ENCODE results near the gene RXFP2.
A peak's percentile ranks its signal among the peaks of the same experiment; 100 is the strongest.

Gene RXFP2

DNA sequence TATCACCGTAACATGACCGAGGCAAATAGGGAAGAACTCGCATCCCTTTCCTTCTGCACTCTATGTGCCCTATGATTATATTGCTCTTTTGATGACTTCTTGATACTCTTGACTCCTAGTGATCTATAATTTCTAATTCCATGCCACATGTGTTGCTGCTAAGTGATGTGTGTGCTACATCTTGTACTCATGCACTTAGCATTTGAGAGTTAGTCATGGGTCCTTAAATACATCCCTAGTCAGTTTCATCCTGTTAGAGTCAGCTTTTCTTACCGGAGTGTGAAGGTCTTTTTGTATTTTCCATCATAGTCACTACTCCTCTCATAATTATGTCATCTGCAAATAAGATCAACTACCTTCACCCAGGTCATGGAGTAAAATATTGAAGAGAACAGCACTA, 30.2 kb downstream of the RXFP2 start:
- DNase-seq, result no peak

DNA sequence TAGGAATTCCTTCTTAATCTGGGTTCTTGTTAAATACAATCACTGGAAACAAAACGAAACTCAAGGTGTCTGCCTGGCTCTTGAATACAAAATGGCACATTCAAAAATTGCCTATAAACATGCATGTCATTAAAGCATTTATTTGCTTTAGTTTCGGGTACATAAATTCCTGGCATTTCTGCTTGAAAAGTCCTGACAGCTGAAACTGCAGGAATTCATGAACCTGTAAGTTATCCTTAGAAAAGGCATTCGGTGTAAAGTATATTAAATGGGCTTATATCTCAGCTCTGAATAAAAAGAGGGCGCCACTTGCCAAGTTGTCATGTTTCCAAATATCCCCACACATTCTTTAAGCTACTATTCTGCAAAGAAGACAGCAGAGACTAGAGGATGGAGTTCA, 32.9 kb downstream of the RXFP2 start:
- DNase-seq, result no peak

DNA sequence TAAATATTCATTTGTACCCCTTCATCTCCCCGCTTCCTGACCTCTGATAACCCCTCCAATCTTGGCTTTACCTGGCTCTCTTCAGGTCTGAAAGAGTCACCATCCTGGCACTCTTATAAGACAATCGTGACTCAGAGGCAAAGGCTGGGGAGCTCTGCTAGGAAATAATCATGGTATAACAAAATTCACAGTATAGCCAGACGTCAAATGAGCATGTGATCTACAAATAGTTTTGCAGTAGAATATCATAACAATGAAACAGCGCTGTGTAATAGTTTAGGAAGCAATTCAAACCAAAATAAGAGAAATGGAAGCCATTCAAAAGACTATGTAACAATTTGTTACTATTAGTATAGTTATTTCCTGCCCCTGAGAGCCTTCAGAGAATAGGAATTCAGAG, 34.2 kb downstream of the RXFP2 start:
- no peak for DNase-seq

DNA sequence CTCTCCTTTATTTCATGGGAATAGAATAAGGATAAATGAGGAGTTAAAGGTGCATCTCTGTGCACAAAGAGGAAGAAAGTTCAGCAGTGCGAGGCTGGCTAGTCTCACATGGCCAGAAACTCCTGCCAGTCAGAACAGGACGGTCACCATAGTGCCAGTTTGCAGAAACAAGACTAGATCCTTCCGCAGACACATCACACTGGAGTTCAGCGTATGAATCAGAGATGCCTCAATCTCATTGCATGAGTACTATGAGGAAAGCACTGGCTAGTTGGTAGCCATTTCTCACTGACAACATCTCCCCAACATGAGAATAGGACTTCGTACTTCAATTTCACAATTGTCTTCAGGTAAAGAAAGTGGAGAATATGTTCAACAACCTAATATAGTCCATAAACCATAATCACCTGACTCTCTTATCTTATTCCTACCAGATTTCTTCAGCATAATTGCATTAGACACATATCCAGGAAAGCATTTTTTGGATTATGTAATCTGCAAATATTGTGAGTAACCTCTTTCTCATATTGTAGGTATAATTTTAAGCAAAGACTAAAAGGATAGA, 34.9 kb downstream of the RXFP2 start:
- no peak for DNase-seq

DNA sequence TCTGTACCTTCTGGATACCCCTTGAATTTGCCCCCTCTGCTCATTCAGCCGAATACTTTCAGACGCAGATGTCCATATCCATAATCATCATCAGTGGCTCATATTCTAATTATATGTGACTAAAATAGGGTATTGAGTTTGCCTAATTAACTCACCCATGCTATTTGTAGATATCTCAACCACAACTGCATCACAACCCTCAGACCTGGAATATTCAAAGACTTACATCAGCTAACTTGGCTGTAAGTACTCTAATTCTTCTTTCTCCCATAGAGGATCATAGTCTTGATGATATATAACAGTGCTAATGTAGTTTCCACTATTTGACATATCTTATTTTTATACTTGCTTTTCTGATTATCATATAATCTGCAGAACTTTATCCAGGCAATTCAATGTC, 35.8 kb downstream of the RXFP2 start:
- DNase-seq, result no peak

DNA sequence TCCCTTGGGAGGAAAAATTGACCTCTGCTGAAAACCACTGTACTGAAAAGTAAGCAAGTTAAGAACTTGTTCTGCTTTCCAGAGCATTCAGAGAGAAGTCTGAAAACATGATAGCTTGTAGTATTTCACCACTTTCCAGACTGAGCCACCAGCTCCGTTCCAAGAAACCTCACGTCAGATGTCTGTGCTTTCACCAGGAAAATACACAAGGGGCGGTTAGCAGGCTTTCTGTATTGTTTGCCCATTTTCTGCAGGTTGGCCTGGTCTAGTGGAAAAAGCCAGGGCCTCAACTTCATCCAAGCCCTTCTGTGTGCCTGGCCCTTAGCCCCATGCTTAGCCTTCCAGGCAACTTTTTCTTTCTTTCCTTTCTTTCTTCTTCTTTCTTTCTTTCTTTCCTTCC, 36.4 kb downstream of the RXFP2 start:
- no peak for DNase-seq

DNA sequence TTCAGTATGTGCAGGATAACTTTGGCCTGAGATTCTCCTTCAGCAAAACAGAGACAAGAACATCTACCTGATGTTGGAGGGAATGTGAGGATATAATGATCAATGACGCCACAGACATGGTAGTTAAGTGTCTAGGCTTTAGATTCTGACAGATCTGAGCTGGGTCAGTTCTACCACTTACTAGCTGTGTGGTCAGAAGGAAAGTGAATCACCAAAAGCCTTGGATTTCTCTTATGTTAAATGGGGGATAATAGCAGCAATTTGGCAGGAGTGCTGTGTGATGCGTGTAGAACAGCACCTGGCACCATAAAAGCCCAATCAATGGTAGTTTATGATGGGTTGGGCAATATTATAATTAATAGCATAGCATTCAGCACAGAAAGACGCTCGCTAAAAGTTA, 41.7 kb downstream of the RXFP2 start:
- peak; percentile 1 for DNase-seq

DNA sequence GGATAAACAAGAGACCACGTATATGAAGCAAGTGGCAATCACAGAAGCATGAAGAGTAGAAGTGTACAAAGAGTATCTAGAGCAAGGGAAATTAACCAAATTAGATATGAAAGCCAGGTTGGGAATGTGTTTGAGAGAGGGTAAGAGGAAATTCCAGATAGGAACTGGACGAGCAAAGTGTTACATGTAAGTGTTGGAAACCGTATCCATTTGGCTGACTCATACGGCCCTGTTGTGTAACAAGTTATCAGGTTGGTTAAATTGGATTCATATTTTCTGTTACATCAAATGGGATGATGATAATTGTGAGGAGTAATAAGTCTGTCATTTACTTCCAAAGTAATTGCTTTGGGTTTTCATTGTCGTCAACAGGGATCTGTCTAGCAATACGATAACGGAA, 46.7 kb downstream of the RXFP2 start:
- DNase-seq, result no peak

DNA sequence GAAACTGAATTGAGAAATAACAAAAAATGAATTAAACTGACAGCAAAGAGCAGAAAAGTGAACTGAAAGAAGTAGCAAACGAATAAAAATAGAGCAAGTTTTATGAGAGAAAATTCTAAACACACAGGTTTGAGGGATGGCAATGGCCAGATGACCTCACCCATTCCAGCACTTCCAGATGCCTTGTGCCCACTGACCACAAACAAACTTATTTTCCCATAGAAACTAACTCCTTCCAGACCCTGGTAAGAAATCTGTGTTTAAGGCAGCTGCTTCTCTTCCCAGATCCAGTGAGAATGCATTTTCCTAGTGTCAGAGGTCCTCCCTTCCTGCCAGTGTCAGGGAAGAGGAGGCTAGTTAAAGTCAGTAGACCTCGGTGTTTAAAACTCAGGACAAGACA, 51.7 kb downstream of the RXFP2 start:
- DNase-seq, result no peak

DNA sequence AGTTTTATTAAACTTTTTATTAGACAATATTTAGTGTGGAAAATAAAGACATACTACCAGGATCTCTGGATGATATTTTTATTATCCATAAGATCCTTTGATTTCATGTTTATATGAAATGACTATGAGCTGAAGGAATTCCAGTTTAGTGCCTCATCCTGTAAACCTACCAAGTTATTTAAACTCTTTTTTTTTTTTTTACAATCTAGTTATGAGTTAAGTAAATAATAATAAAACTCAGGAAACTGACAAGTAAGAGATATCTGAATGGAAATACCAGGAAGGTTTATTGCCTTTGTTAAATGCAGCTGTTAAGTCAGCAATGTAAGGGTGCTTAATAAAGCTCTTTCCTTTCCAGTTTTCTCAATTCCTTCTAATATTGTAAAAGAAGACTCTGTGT, 53.9 kb downstream of the RXFP2 start:
- no peak for DNase-seq

DNA sequence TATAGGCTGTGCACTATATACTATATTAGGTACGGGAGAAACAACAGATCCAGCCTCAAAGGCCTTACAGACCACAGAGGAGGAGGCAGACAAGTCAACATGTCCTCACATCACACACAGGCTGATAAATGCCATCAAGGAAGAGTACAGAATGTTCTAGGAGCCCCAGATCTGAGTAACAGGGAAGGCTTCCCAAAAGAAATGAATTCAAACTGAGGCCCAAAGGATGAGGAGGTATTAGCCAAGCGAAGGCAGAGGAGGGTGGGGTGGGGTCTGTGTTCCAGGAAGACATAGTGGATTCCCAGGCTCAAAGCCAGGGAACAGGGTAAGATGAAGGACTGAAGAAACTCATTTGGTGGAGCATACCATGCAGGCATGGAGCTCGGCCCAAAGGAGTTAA, 55.1 kb downstream of the RXFP2 start:
- no peak for DNase-seq

DNA sequence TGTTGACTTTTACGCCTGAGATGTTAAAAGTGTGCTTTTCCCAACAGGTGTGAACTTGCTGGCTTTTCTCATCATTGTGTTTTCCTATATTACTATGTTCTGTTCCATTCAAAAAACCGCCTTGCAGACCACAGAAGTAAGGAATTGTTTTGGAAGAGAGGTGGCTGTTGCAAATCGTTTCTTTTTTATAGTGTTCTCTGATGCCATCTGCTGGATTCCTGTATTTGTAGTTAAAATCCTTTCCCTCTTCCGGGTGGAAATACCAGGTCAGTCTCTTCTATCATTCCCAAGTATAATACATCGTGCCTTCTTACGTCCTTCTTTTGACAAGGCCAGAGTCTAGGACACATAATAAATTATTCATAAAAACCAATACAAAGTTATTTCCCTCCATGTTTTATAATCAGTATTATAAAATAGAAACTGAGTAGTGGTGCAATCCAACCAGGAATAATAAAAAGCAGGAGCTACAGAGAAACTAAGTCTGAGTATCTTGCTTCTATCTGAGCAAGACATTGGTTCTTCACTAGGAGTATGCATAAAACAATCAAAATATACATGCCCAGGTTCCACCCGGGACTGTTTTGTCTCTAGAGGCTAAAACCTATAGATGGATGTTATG, 57.9 kb downstream of the RXFP2 start:
- peak; percentile 23 for DNase-seq

DNA sequence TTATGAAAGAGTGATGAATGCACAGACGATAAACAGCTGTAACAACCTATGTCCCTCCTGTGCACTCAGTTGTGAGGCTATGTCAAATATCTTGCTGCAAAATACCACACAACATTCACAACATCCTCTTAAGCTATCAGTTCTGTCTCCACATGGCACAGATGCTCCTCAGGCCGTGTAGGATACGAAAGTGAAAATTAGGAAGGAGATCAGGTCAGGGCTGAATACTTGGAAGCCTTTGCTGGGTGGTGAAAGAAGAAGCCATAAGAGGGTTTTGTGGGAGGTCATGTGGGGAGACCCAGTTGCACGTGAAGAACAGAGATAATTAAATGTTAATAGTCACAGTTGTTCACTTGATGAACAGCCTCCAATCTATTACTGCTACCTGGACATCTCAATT, 58.9 kb downstream of the RXFP2 start:
- DNase-seq, result no peak

DNA sequence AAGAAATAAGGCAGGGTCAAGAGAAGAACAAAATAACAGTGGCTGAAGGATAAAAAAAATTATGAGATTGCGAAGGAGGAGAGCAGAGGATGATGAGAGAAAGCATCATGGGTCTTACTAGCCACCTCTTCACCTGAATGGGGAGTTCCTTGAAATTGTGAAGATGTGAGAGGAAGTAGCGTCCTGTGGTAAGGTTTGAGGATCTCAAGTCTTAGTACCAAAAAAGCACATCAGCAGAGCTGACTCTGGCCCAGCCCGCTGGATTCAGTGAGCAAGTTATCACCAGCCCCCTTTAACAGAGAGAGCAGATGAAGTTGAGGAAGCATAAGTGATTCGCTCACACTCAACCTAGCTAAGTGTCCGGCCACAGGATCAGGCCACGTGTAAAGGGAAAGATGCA, 61.8 kb downstream of the RXFP2 start:
- no peak for DNase-seq

DNA sequence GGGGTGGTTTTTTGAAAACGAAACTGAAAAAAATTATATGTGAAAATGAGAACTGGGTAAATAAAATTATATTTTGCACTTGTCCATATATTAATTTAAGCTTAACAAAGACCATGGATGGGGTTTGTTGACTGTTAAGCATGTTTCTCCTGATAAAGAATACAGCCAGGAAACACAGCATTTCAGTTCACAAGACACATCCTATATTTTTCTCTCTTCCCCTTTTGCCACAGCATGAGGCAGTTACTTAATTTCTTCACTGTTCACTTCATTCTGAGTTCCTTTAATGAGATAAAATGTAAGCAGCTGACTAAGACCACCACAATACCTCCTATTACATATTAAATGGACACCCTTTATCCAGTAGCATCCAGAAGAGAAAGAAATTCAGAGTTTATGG, 64.0 kb downstream of the RXFP2 start:
- DNase-seq, result no peak

DNA sequence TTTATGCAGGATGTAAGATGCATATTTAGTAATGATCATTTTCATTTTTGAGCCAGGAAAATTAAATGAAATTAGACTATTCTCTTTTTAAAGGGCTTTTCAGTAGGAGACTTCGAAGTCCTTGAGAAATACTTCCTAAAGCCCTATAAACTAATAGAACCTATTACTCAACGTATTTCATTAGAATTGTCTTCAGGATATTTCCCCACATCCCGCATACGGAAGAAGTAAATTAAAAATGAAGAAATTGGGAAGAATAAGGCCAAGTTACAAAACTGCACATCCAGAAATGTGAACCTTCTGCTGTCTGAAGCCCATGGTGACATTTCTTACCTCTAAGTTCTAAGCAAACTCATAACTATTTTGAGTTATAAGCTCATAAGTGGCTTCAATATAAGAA, 66.5 kb downstream of the RXFP2 start:
- DNase-seq, result no peak

DNA sequence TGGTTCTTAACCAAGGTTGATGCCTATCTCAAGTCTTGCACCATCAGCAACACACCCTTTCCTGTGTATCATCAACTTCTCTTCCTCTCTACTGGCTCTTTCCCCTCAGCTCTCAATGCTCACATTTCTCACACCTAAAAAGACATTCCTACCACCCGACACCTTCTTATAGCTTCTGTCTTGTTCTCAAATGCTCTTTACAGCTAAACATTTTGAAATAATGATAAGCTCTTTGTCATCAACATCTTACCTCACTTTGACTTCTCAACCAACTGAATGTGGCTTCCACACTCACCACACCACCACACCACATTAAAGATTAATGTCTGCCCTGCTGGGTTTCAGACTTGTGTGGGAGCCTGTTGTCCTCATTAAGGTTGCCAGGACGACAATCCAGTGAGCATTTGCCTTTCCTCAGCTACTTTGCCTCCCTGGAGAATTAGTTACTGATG, 67.8 kb downstream of the RXFP2 start:
- no peak for DNase-seq

DNA sequence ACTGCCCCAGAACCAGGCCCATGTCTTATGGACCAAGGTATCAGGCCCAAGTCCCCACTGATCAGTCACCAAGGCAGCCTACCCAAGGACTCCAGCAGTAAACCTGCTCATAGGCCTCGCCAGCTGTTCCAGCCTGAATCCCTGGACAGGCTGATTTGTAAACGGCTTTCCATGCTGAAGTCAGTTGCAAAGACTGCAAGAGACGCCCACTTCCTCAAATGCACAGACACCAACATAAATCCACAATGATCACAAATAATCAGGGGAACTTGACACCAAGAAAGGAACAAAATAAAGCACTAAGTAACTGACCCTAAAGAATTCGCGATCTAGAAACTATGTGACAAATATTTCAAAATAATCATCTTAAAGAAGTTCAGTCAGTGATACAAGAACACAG, 75.2 kb downstream of the RXFP2 start:
- no peak for DNase-seq

DNA sequence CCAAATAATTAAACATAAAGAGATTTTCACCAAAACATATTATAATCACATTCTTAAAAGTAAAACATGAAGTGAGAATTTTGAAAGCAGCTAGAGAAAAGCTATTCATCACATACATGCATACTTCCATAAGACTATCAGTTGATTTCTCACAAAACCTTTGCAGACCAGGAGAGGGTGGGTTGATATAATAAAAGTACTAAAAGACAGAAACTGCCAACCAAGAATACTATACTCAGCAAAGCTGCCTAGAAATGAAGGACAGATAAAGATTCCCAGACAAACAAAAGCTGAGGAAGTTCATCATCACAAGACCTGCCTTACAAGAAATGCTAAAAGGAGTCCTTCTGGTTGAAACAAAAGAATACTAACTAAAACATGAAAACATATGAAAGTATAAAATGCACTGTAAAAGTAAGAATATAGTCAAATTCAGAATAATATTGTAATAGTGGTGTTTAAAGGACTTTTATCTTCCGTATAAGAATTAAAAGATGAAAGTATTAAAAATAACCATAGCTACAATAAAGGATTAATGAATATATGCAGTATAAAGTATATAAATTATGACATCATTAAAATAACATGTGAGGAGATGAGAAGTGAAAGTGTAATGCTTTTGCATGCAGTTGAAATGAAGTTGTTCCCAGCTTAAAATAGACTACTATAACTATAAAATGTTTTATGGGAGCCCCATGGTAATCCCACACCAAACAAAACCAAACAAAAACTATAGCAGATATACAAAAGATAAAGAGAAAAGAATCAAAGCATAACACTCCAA, 76.2 kb downstream of the RXFP2 start:
- no peak for DNase-seq

DNA sequence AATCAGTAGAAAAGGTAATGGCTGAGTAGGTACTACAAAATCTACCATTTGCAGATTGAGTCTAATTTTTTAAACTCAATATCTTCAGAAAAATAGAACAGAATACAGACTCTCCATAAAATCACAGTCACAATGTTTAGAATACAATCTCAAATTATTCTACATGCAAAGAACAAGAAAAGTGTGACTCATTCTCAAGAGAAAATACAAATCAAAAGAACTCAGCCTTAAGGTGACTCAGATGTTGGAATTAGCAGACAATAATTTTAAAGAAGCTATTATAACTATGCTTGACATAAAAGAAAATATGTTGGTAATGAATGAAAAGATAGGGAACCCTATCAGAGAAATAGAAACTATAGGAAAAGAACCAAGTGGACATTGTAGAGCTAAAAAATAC, 78.9 kb downstream of the RXFP2 start:
- DNase-seq, result no peak

DNA sequence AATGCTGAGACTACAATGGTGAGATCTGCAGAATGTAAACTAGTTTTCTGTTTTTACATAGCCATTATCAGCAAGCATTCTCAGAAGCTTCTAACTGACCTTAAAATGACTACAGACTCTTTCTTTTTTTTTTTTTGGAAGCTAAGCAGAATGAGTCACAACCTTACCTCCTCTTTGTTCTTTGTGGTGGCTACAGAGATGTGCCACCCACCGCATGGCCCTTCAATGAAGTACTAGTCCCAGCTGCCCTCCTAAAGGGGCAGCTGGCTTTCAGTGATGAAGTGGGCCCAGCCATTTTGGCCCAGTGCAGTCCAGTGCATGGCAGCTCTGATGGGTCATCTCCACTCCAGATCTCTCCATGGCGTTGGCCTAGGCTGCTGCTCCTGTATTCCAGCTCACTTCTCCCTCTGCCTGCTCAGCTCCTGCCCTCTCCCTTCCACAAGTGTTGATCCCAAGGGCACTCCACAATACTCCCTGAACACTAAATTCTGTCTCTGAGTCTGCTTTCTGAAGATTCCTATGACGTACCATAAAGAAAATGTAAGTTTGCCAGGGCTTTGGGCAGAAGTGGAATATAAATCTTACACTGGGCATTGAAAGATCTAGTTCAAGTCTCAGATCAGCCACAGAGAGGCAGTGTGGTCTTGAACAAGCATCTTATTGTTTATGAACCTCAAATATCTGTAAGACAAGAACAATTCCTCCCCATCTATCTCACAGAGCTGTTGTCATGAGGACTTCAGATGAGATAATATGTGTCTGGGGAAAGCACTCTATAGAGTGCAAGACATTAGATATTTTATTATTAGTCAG, 85.6 kb downstream of the RXFP2 start:
- peak; percentile 35 for DNase-seq

DNA sequence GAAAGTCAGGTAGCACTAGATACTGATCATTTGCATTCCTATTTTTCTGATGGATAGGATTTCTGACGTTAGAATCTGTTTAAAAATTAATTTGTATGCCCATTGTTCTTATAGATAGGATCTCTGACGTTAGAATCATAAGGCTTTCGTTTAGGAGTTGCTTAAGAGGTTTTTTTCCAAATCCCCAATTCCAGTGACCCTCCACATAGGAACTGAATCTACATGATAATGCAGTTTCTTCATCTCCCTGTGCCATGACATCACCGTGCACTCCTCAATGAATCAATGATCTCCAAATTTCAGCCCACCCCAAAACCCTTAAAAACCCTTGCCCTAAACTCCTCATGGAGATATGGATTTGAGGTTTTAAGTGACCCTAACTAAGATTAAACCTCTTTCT, 87.2 kb downstream of the RXFP2 start:
- DNase-seq, result no peak

DNA sequence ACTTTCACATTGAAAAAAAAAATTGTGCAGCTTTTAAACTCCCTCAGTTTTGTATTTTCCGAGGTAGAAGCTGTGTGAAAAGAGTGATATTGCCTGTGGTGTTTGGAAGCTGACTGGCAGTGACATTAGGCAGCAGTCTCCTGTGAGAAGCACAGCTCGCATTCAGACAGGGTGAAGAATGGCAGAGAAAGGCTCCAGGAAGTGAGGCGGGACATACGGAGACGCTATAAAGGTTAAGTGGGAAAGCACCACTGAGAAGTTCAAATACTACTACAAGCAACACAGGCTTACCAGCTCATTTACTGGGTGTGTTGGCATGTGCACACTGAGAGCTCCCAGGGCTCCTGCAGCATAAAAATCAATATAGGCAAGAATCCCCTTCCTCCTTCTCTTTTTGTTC, 88.4 kb downstream of the RXFP2 start:
- no peak for DNase-seq

DNA sequence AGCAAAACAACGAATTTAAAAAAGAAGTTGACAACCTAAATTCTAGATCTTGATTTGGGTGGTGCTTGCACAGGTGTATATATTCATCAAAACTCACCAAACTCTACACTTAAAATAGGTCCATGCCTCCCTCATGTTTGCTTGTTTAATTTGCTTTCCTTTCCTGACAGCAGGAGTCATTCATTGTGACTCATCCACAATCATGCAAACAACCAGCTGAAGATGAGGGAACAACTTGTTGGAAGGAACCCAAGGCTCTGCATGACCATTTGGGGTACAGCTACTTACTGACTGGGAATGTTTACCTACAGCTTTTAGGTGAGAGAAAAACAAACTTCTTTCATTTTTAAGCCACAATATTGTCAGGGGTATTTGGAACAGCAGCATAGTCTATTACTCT, 96.6 kb downstream of the RXFP2 start:
- peak; percentile 48 for DNase-seq

All from NCI-H146 (cell line).